SK-N-SH (cell line): ENCODE data around the gene GRWD1.

ENCODE experiments used
- EZH2phosphoT487 ChIP-seq: fragments of 200-600 bp; sonication (generic); IDR thresholded peaks from 2 replicates; pipeline ENCODE4 v1.6.1; 2017; ENCODE audit warnings: low read depth, mixed run types, mild to moderate bottlenecking, antibody characterized with exemption, moderate library complexity, borderline replicate concordance
- GATA2 ChIP-seq: sonication (generic); formaldehyde crosslinking; IDR thresholded peaks from 2 replicates; pipeline ENCODE4 v1.5.0; 2020; ENCODE audit warnings: mild to moderate bottlenecking, missing genetic modification reagents
- MXI1 ChIP-seq: IDR thresholded peaks from 2 replicates; pipeline ENCODE4 v1.6.1; 2012; ENCODE audit warnings: mild to moderate bottlenecking, low read depth, low read length, improper control_type of control experiment
- POLR2AphosphoS5 ChIP-seq: IDR thresholded peaks from 2 replicates; pipeline ENCODE4 v1.6.1; 2012; ENCODE audit warnings: low read depth, low read length
- RAD21 ChIP-seq: IDR thresholded peaks from 2 replicates; pipeline ENCODE4 v1.6.1; 2012; ENCODE audit warnings: mild to moderate bottlenecking, low read length
- RFX5 ChIP-seq: IDR thresholded peaks from 2 replicates; pipeline ENCODE4 v1.6.1; 2012; ENCODE audit warnings: mild to moderate bottlenecking, improper control_type of control experiment, low read length
- SIN3A ChIP-seq: IDR thresholded peaks from 2 replicates; pipeline ENCODE4 v1.6.1; 2012; ENCODE audit warnings: low read depth, mild to moderate bottlenecking, low read length, moderate library complexity, borderline replicate concordance
- SMC3 ChIP-seq: IDR thresholded peaks from 2 replicates; pipeline ENCODE4 v1.6.1; 2012; ENCODE audit warnings: low read depth, low read length, improper control_type of control experiment
- TF ChIP-seq, protein P1 (sequence below): fragments of 200-600 bp; sonication (generic); IDR thresholded peaks from 2 replicates; pipeline ENCODE4 v1.6.1; 2017; ENCODE audit warnings: antibody characterized with exemption, mild to moderate bottlenecking, moderate library complexity
- TF ChIP-seq, protein P2 (sequence below): fragments of 150-350 bp; IDR thresholded peaks from 2 replicates; pipeline ENCODE4 v1.6.1; 2016; ENCODE audit warnings: mild to moderate bottlenecking, low read depth, low read length
- TF ChIP-seq, protein P3 (sequence below): IDR thresholded peaks from 2 replicates; pipeline ENCODE4 v1.6.1; 2012; ENCODE audit warnings: mild to moderate bottlenecking, low read depth, low read length, moderate library complexity
- TF ChIP-seq, protein P4 (sequence below): IDR thresholded peaks from 2 replicates; pipeline ENCODE4 v1.4.0; 2012; ENCODE audit warnings: low read depth

DNA sequence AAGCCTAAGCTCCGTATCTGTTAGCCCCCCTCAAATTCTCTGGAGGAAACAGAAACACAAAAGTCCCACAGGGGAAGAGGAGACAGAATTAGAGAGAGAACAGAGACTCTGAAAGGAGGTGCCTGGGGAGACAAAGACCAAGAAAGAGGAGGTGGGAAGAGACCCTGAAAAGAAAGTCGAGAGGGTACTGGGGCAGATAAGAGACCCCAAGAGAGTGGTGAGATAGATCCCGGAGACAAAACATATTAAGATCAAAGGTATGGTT, 915 bp upstream of the GRWD1 start:
- TF ChIP-seq, protein P1, sequence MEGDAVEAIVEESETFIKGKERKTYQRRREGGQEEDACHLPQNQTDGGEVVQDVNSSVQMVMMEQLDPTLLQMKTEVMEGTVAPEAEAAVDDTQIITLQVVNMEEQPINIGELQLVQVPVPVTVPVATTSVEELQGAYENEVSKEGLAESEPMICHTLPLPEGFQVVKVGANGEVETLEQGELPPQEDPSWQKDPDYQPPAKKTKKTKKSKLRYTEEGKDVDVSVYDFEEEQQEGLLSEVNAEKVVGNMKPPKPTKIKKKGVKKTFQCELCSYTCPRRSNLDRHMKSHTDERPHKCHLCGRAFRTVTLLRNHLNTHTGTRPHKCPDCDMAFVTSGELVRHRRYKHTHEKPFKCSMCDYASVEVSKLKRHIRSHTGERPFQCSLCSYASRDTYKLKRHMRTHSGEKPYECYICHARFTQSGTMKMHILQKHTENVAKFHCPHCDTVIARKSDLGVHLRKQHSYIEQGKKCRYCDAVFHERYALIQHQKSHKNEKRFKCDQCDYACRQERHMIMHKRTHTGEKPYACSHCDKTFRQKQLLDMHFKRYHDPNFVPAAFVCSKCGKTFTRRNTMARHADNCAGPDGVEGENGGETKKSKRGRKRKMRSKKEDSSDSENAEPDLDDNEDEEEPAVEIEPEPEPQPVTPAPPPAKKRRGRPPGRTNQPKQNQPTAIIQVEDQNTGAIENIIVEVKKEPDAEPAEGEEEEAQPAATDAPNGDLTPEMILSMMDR, result no peak
- no peak for TF ChIP-seq POLR2AphosphoS5
- TF ChIP-seq EZH2phosphoT487, result no peak
- TF ChIP-seq, protein P2, sequence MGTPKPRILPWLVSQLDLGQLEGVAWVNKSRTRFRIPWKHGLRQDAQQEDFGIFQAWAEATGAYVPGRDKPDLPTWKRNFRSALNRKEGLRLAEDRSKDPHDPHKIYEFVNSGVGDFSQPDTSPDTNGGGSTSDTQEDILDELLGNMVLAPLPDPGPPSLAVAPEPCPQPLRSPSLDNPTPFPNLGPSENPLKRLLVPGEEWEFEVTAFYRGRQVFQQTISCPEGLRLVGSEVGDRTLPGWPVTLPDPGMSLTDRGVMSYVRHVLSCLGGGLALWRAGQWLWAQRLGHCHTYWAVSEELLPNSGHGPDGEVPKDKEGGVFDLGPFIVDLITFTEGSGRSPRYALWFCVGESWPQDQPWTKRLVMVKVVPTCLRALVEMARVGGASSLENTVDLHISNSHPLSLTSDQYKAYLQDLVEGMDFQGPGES, result no peak
- TF ChIP-seq RAD21, result no peak
- no peak for TF ChIP-seq RFX5
- TF ChIP-seq SMC3, result no peak
- TF ChIP-seq, protein P3, sequence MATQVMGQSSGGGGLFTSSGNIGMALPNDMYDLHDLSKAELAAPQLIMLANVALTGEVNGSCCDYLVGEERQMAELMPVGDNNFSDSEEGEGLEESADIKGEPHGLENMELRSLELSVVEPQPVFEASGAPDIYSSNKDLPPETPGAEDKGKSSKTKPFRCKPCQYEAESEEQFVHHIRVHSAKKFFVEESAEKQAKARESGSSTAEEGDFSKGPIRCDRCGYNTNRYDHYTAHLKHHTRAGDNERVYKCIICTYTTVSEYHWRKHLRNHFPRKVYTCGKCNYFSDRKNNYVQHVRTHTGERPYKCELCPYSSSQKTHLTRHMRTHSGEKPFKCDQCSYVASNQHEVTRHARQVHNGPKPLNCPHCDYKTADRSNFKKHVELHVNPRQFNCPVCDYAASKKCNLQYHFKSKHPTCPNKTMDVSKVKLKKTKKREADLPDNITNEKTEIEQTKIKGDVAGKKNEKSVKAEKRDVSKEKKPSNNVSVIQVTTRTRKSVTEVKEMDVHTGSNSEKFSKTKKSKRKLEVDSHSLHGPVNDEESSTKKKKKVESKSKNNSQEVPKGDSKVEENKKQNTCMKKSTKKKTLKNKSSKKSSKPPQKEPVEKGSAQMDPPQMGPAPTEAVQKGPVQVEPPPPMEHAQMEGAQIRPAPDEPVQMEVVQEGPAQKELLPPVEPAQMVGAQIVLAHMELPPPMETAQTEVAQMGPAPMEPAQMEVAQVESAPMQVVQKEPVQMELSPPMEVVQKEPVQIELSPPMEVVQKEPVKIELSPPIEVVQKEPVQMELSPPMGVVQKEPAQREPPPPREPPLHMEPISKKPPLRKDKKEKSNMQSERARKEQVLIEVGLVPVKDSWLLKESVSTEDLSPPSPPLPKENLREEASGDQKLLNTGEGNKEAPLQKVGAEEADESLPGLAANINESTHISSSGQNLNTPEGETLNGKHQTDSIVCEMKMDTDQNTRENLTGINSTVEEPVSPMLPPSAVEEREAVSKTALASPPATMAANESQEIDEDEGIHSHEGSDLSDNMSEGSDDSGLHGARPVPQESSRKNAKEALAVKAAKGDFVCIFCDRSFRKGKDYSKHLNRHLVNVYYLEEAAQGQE, result no peak
- no peak for TF ChIP-seq MXI1
- no peak for TF ChIP-seq SIN3A
- TF ChIP-seq, protein P4, sequence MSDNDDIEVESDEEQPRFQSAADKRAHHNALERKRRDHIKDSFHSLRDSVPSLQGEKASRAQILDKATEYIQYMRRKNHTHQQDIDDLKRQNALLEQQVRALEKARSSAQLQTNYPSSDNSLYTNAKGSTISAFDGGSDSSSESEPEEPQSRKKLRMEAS, result no peak
- TF ChIP-seq GATA2, result no peak
